Measurements from ENCODE around the gene TMEM115. TPM values are rescaled to one million over a fixed set of nuclear protein-coding genes. Genes with fewer than 3 reads are reported as not detected.

The TMEM115 gene
- total and polyA plus RNA-seq, 2 of the 4 experiments (the other 2 are of a cell fraction): 35.3 to 47.3 TPM

DNA sequence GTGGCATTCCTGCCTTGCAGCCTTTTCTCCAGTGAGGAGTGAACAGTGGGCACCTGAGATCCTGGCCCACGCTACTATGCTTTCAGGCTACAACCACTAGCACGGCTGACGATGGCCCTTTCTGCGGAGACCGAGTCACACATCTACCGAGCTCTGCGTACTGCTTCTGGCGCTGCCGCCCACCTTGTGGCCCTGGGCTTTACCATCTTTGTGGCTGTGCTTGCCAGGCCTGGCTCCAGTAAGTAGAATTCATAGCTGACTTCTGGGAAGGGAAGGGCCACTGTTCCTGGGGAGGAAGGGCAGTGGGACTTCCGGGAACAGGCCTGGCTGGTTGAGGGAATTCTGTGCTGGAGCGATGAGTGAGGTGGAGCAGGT, 8.0 kb downstream of the TMEM115 start:
- H3K36me3 ChIP-seq (ENCODE audit: control insufficient read depth, insufficient read depth, low read length): peaks cover 37% of the 10 kb centered on the region
- no peak overlapping the region for H3K56ac ChIP-seq (ENCODE audit: extremely low read depth, insufficient read depth, low read length)

More for the DNA sequence above, 8.0 kb downstream of the TMEM115 start:
- dilution Hi-C loops (cut with HindIII; ENCODE audit: low sequenced_read_pairs, unreplicated experiment): no loop called here
- Histone ChIP-seq H2AK5ac (ENCODE audit: low read depth, low read length) (peak overlapping the region; percentile 72), H4K20me1 (ENCODE audit: insufficient read depth, low read length) (peaks cover 29% of the 10 kb centered on the region), H4K8ac (ENCODE audit: low read depth in 2 of 2, low read length in 2 of 2) (peak overlapping the region; percentile 72 to 76), H3K4me2 (ENCODE audit: low read depth, low read length) (peak overlapping the region; percentile 91), H2BK15ac (ENCODE audit: low read depth, low read length) (no peak overlapping the region), H4K5ac (ENCODE audit: low read depth, low read length) (peak overlapping the region; percentile 17; the same call in 1 of the 2 replicates), H2BK5ac (ENCODE audit: low read depth, low read length, poor library complexity, severe bottlenecking) (no peak overlapping the region), H3K27me3 (ENCODE audit: control insufficient read depth, insufficient read depth, low read length) (no peaks in the 10 kb centered on the region), H3K23ac (ENCODE audit: low read depth, low read length) (no peak overlapping the region), H3K9me3 (ENCODE audit: control insufficient read depth, insufficient read depth, low read length) (no peaks in the 10 kb centered on the region), H3K4me1 (ENCODE audit: control insufficient read depth, insufficient read depth, low read length) (peaks cover 17% of the 10 kb centered on the region), H2BK20ac (ENCODE audit: low read depth, low read length) (no peak overlapping the region), H3K27ac (ENCODE audit: insufficient read depth, low read length) (no peak overlapping the region; the same call in 1 of the 2 replicates), H3K4ac (ENCODE audit: low read depth, low read length) (peak overlapping the region; percentile 46), H3K9ac (ENCODE audit: low read depth, low read length) (peak overlapping the region; percentile 32; the same call in 1 of the 2 replicates), H2AK9ac (replicated peaks; ENCODE audit: low read depth, low read length, poor library complexity) (peak overlapping the region; percentile 46), H3K4me3 (ENCODE audit: insufficient read depth, low read depth, low read length) (peak overlapping the region; percentile 73), H2BK120ac (ENCODE audit: low read depth, low read length) (no peak overlapping the region), H3K79me1 (ENCODE audit: low read depth in 1 of 2, low read length in 2 of 2) (peaks cover 23 to 54% of the 10 kb centered on the region in 2 experiments), H3K18ac (ENCODE audit: low read depth, low read length) (no peak overlapping the region), H3K14ac (replicated peaks; ENCODE audit: low read depth, low read length) (peak overlapping the region; percentile 43; the same call in 1 of the 2 replicates), H3K9me1 (ENCODE audit: insufficient read depth, low read length) (peaks cover 10% of the 10 kb centered on the region; the same call in 1 of the 2 replicates), H2AFZ (replicated peaks; ENCODE audit: low read length, poor library complexity) (peak overlapping the region; percentile 93), H4K91ac (ENCODE audit: insufficient read depth, low read depth, low read length) (peak overlapping the region; percentile 19; the same call in 1 of the 2 replicates)
- ATAC-seq (ENCODE audit: low read depth) (no peak), DNase-seq (no peak)
- 59% methylated on average over 8 of the region's 11 CpGs; no CpG with 5 or more reads in 1 of the 2 experiments for WGBS, 2 experiments (ENCODE audit: extremely low coverage in 2 of 2, insufficient read length in 1 of 2)
- ChIA-PET POLR2A (ENCODE audit: unreplicated experiment) (no interaction called here), CTCF (no interaction called here)
- in situ Hi-C loops (cut with MboI; ENCODE audit: low sequenced_read_pairs): no loop called here
- TF ChIP-seq NFE2L2 (IDR thresholded peaks at IDR 0.05; ENCODE audit: low read depth, low read length): no peak
- TF ChIP-seq RCOR1 (IDR thresholded peaks at IDR 0.05; ENCODE audit: insufficient replicate concordance, low read length): no peak
- TF ChIP-seq RFX5 (IDR thresholded peaks at IDR 0.05; ENCODE audit: low read depth, low read length): no peak
- no peak for TF ChIP-seq RAD21 (IDR thresholded peaks at IDR 0.05; ENCODE audit: low read length)
- TF ChIP-seq, protein P1, sequence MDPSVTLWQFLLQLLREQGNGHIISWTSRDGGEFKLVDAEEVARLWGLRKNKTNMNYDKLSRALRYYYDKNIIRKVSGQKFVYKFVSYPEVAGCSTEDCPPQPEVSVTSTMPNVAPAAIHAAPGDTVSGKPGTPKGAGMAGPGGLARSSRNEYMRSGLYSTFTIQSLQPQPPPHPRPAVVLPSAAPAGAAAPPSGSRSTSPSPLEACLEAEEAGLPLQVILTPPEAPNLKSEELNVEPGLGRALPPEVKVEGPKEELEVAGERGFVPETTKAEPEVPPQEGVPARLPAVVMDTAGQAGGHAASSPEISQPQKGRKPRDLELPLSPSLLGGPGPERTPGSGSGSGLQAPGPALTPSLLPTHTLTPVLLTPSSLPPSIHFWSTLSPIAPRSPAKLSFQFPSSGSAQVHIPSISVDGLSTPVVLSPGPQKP (IDR thresholded peaks at IDR 0.05; ENCODE audit: borderline replicate concordance, low read depth, low read length): no peak
- TF ChIP-seq CEBPB (IDR thresholded peaks at IDR 0.05; ENCODE audit: low read depth, low read length): no peak
- TF ChIP-seq, protein P2, sequence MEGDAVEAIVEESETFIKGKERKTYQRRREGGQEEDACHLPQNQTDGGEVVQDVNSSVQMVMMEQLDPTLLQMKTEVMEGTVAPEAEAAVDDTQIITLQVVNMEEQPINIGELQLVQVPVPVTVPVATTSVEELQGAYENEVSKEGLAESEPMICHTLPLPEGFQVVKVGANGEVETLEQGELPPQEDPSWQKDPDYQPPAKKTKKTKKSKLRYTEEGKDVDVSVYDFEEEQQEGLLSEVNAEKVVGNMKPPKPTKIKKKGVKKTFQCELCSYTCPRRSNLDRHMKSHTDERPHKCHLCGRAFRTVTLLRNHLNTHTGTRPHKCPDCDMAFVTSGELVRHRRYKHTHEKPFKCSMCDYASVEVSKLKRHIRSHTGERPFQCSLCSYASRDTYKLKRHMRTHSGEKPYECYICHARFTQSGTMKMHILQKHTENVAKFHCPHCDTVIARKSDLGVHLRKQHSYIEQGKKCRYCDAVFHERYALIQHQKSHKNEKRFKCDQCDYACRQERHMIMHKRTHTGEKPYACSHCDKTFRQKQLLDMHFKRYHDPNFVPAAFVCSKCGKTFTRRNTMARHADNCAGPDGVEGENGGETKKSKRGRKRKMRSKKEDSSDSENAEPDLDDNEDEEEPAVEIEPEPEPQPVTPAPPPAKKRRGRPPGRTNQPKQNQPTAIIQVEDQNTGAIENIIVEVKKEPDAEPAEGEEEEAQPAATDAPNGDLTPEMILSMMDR (conservative IDR thresholded peaks at IDR 0.05; ENCODE audit: low read depth, low read length): no peak
- TF ChIP-seq POLR2A (IDR thresholded peaks at IDR 0.05; ENCODE audit: low read depth, low read length): no peak
- TF ChIP-seq BHLHE40 (IDR thresholded peaks at IDR 0.05; ENCODE audit: low read depth, low read length): no peak
- no peak for TF ChIP-seq MAFK (IDR thresholded peaks at IDR 0.05; ENCODE audit: low read depth, low read length)
- intact Hi-C loops (cut with micrococcal nuclease): no loop called here
- no TSS peak for BruUV-seq (replicated peaks)
